ENCODE data around the gene UBASH3A. TPM values are rescaled to one million over a fixed set of nuclear protein-coding genes. Genes with fewer than 3 reads are reported as not detected.

The UBASH3A gene
- total RNA-seq, 2 experiments from 2014 or later, result not detected

DNA sequence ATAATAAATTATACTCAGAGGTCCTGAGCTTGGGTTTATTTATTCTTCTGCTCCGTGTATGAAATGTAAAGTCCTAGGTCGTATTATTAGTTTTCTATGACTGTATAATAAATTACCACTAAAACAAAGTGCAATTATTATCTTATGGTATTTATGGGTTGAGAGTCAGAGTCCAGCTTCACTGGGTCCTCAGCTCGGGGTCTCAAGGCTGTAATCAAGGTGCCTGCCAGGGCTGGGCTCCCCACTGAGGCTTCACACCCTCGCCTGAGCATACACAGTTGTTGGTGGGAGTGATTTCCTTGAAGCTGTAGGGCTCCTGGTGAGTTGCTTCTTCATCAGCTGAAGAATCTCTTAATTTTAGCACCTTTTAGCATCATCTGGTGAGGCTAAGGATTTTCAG, 15.2 kb downstream of the UBASH3A start:
- BruUV-seq (replicated peaks), result no TSS peak

DNA sequence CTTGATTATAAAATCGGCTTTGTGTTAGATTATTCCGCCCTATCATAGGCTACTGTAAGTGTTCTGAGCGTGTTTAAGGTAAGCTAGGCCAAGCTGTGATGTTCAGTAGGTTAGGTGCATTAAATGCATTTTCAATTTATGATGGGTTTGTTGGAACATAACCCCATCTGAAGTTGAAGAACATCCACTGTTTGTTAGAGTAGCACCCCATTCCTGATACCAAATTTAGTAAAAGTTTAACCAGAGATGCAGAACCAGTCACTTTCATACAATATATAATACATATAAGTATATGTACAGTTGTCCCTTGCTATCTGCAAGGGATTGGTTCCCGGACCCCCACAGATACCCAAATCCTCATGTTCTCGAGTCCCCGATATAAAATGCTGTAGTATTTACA, 16.1 kb downstream of the UBASH3A start:
- ChIA-PET CTCF (ENCODE audit: unreplicated experiment) (no interaction called here), POLR2A (interaction anchor here (1.1 kb wide), 1 partner anchor 16 kb away, joined by 3 read pairs; the partner anchor contains the start of gene UBASH3A)
- H3K4me2 ChIP-seq (ENCODE audit: low read length), result no peak overlapping the region
- H3K4me3 ChIP-seq (ENCODE audit: low read depth, low read length, poor library complexity, severe bottlenecking), result no peak overlapping the region
- no peaks in the 10 kb centered on the region for H3K4me1 ChIP-seq (ENCODE audit: insufficient read depth, low read length, poor library complexity, severe bottlenecking)
- no peak for DNase-seq (ENCODE audit: low spot score)
- no peaks in the 10 kb centered on the region for H3K36me3 ChIP-seq (ENCODE audit: insufficient read depth, low read length)
- no peaks in the 10 kb centered on the region for H3K79me2 ChIP-seq (ENCODE audit: insufficient read depth, low read depth, low read length)
- H4K20me1 ChIP-seq (ENCODE audit: insufficient read depth, low read length), result no peaks in the 10 kb centered on the region
- intact Hi-C loops (cut with micrococcal nuclease; ENCODE audit: unreplicated experiment), result no loop called here
- H3K9me2 ChIP-seq (ENCODE audit: insufficient read depth, low read length), result no peaks in the 10 kb centered on the region
- H3K9me3 ChIP-seq (ENCODE audit: low read length), result no peaks in the 10 kb centered on the region
- no peak for TF ChIP-seq EZH2phosphoT487 (IDR thresholded peaks at IDR 0.05; ENCODE audit: borderline replicate concordance, low read depth, low read length)
- TF ChIP-seq, protein P1, sequence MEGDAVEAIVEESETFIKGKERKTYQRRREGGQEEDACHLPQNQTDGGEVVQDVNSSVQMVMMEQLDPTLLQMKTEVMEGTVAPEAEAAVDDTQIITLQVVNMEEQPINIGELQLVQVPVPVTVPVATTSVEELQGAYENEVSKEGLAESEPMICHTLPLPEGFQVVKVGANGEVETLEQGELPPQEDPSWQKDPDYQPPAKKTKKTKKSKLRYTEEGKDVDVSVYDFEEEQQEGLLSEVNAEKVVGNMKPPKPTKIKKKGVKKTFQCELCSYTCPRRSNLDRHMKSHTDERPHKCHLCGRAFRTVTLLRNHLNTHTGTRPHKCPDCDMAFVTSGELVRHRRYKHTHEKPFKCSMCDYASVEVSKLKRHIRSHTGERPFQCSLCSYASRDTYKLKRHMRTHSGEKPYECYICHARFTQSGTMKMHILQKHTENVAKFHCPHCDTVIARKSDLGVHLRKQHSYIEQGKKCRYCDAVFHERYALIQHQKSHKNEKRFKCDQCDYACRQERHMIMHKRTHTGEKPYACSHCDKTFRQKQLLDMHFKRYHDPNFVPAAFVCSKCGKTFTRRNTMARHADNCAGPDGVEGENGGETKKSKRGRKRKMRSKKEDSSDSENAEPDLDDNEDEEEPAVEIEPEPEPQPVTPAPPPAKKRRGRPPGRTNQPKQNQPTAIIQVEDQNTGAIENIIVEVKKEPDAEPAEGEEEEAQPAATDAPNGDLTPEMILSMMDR (conservative IDR thresholded peaks at IDR 0.05; ENCODE audit: low read length), result no peak
- BruUV-seq (replicated peaks), result no TSS peak
- H3K27ac ChIP-seq (ENCODE audit: low read depth, low read length, poor library complexity, severe bottlenecking), result no peak overlapping the region
- no peak overlapping the region for H2AFZ ChIP-seq (ENCODE audit: low read length)

More for the DNA sequence above, 15.2 kb downstream of the UBASH3A start:
- intact Hi-C loops (cut with micrococcal nuclease; ENCODE audit: unreplicated experiment), result no loop called here
- H3K9me3 ChIP-seq (ENCODE audit: low read length), result no peaks in the 10 kb centered on the region
- H3K4me1 ChIP-seq (ENCODE audit: insufficient read depth, low read length, poor library complexity, severe bottlenecking), result no peaks in the 10 kb centered on the region
- no peak overlapping the region for H3K4me2 ChIP-seq (ENCODE audit: low read length)
- H3K9me2 ChIP-seq (ENCODE audit: insufficient read depth, low read length), result no peaks in the 10 kb centered on the region
- no peak for DNase-seq (ENCODE audit: low spot score)
- H2AFZ ChIP-seq (ENCODE audit: low read length), result no peak overlapping the region
- H3K4me3 ChIP-seq (ENCODE audit: low read depth, low read length, poor library complexity, severe bottlenecking), result no peak overlapping the region
- POLR2A ChIA-PET, result interaction anchor here (0.8 kb wide), 1 partner anchor 25 kb away, joined by 3 read pairs; no protein-coding TSS in a partner anchor
- TF ChIP-seq, protein P1 (conservative IDR thresholded peaks at IDR 0.05; ENCODE audit: low read length), result no peak
- no peak for TF ChIP-seq EZH2phosphoT487 (IDR thresholded peaks at IDR 0.05; ENCODE audit: borderline replicate concordance, low read depth, low read length)
- H4K20me1 ChIP-seq (ENCODE audit: insufficient read depth, low read length), result no peaks in the 10 kb centered on the region
- no peaks in the 10 kb centered on the region for H3K79me2 ChIP-seq (ENCODE audit: insufficient read depth, low read depth, low read length)
- CTCF ChIA-PET (ENCODE audit: unreplicated experiment), result no interaction called here
- no peaks in the 10 kb centered on the region for H3K36me3 ChIP-seq (ENCODE audit: insufficient read depth, low read length)
- H3K27ac ChIP-seq (ENCODE audit: low read depth, low read length, poor library complexity, severe bottlenecking), result no peak overlapping the region

DNA sequence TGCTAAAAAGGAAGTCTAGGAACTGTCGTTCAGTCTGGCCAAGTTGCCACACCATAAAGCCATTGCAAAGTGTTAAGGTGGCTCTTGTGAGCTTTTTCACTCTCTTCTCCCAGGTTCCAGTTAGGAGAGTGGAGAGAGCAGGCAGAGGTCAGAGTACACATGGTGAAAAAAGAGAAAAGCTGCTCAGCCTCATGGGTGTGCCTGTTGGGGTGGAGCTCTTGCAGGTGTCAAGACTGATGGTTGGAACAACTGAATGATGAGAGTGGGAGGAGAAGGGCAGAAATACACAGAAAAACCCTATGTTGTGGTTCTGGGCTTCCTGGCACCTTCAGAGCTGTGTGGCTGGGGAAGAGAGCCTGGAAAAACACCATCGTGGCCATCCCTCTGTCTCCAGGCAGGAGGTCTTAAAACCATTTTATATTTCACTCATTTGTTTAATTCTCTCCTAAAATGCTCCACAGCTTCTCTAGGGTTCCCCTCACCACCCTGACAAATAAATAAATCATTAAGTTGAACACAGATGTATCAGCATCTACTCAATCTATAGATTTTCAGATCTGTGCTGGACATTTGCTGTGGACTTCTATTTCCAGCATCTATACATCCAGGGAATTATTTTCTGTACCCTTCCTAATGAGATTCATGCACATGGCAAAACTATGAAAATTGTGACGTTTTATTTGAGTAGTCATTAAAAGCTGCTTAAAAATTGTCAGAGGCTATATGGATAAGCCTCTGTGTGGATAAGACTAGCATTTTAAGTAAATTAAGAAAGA, 17.5 kb downstream of the UBASH3A start:
- POLR2A ChIA-PET, result interaction anchor here (1.1 to 1.5 kb wide), 2 partner anchors 12 to 17 kb away, joined by 3 read pairs; partner anchors contain the start of gene UBASH3A
- Histone ChIP-seq H2AFZ (ENCODE audit: low read length) (no peak overlapping the region), H3K36me3 (ENCODE audit: insufficient read depth, low read length) (no peaks in the 10 kb centered on the region), H3K4me3 (ENCODE audit: low read depth, low read length, poor library complexity, severe bottlenecking) (no peak overlapping the region), H3K4me2 (ENCODE audit: low read length) (no peak overlapping the region), H3K4me1 (ENCODE audit: insufficient read depth, low read length, poor library complexity, severe bottlenecking) (no peaks in the 10 kb centered on the region), H3K9me2 (ENCODE audit: insufficient read depth, low read length) (no peaks in the 10 kb centered on the region), H3K9me3 (ENCODE audit: low read length) (no peaks in the 10 kb centered on the region), H3K27ac (ENCODE audit: low read depth, low read length, poor library complexity, severe bottlenecking) (no peak overlapping the region), H3K79me2 (ENCODE audit: insufficient read depth, low read depth, low read length) (no peaks in the 10 kb centered on the region), H4K20me1 (ENCODE audit: insufficient read depth, low read length) (no peaks in the 10 kb centered on the region)
- TF ChIP-seq, protein P1 (conservative IDR thresholded peaks at IDR 0.05; ENCODE audit: low read length), result no peak
- TF ChIP-seq EZH2phosphoT487 (IDR thresholded peaks at IDR 0.05; ENCODE audit: borderline replicate concordance, low read depth, low read length), result no peak
- intact Hi-C loops (cut with micrococcal nuclease; ENCODE audit: unreplicated experiment), result no loop called here
- no peak for DNase-seq (ENCODE audit: low spot score)
- CTCF ChIA-PET (ENCODE audit: unreplicated experiment), result interaction anchor here (0.6 kb wide), 1 partner anchor 130 kb away, joined by 3 read pairs; no protein-coding TSS in a partner anchor
- BruUV-seq (replicated peaks), result no TSS peak
